Neural progenitor cell (in vitro differentiated cells): ENCODE results near the gene SAMD3.

Experiments used
- EZH2 ChIP-seq: fragments of 200-600 bp; sonication (generic); IDR thresholded peaks from 2 replicates; pipeline ENCODE4 v1.6.1; 2017; ENCODE audit warnings: antibody characterized with exemption, mild to moderate bottlenecking, moderate library complexity
- TF ChIP-seq, protein P1 (sequence below): fragments of 200-600 bp; sonication (generic); IDR thresholded peaks from 2 replicates; pipeline ENCODE4 v1.5.1; 2017; ENCODE audit warnings: antibody characterized with exemption, mild to moderate bottlenecking

DNA sequence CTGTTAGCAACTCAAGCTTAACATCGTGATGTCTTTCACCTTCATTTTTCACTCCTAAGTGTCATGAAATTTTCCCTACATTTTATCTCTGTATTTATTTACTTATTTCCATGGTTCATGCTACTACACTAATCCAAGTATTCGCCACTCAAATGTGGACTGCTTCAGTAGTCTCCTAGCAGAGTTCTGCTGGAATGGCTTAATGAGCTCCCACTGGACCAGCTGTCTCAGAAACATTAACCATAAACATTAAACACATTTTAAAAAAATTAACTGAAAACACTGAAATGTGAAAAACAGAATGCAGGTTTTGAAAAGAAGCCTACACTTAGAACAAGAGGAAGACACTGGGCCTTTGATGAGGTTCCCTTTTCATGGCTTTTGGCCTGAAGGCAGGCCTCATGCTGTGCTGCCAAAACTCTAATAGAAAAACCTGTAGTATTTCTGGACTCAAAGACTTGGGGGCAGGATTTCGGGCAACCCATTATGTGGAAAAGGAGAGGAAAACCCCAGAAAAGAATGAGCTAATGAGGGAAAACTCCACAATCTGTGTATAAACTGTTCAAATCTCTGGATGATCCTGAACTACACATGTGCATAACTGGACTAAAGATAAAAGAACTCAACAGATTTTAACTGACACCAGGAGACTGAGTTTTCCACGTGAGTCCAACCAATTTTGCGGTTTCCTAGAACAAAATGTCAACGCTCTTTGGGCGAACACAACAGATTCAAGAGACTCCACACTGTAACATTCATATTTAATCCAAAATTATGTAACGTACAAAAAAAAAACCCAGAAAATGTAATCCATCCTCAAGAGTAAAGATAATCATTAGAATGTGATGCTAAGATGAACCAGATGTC lies 33.0 kb downstream of the SAMD3 start:
- TF ChIP-seq EZH2 = no peak
- TF ChIP-seq, protein P1, sequence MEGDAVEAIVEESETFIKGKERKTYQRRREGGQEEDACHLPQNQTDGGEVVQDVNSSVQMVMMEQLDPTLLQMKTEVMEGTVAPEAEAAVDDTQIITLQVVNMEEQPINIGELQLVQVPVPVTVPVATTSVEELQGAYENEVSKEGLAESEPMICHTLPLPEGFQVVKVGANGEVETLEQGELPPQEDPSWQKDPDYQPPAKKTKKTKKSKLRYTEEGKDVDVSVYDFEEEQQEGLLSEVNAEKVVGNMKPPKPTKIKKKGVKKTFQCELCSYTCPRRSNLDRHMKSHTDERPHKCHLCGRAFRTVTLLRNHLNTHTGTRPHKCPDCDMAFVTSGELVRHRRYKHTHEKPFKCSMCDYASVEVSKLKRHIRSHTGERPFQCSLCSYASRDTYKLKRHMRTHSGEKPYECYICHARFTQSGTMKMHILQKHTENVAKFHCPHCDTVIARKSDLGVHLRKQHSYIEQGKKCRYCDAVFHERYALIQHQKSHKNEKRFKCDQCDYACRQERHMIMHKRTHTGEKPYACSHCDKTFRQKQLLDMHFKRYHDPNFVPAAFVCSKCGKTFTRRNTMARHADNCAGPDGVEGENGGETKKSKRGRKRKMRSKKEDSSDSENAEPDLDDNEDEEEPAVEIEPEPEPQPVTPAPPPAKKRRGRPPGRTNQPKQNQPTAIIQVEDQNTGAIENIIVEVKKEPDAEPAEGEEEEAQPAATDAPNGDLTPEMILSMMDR = no peak
